ENCODE results near the gene DDX1.

DNA sequence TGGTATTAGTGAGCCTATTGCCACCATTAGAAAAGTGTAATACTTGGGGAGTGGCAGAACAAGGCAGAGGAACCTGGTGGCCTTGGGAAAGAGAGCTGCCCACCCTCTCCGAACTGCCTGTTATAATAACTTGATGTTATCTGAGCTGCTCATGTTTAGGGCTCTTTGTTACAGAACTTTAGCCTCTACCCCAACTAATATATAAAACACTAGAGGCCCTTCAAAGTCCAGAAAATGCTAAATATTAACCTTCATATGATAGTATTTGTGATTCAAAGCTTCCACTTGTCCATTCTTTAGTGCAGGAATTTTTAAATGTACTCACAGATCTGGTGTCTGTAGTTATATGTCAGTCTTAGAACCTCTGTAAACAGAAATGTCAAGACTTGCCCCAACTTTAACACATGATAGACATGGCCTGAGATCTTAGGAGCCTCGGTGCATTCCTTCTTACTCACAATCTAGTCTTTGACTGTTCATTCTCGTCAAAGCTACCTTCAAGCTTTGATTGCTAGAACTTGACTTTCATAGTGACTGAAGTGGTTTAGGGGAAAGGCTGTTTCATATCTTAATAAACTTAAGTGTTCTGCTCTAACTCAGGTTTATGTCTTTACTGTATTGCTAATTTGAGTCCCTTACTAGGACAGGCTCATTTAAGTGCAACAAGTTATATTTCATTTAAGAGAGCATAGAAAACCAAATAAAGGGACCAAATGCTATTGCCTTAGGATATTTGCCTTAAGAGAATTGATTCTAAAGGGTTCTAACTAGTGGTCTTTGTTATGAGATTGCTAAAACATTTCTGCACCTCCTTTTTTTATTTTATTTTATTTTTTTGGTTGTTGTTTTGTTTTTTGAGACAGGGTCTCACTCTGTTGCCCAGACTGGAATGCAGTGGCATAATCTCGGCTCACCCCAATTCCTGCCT lies 41.6 kb downstream of the DDX1 start:
- TF ChIP-seq GATA2 (IDR thresholded peaks at IDR 0.05; ENCODE audit: low read depth, low read length) (no peak), GATA3 (IDR thresholded peaks at IDR 0.05; ENCODE audit: low read depth, low read length) (no peak)

Data from SH-SY5Y (cell line).